Skeletal muscle tissue (tissue), 4 donors: ENCODE measurements around the gene ATXN1. TPM values are rescaled to one million over a fixed set of nuclear protein-coding genes. Genes with fewer than 3 reads are reported as not detected.

Experiments
- H3K27ac ChIP-seq: one replicate; pipeline ENCODE4 v1.7.0; 2013; ENCODE audit warnings: mild to moderate bottlenecking, low read depth, low read length, inconsistent platforms
- H3K27me3 ChIP-seq, 3 donors: one replicate each; pipeline ENCODE4 v1.7.0; 2013; ENCODE audit warnings: low read length in 3 of 3; ENCODE audit not compliant: control insufficient read depth in 3 of 3, insufficient read depth in 3 of 3
- H3K36me3 ChIP-seq, 3 donors: one replicate each; pipeline ENCODE4 v1.7.0; 2013; ENCODE audit warnings: low read length in 3 of 3; ENCODE audit not compliant: control insufficient read depth in 3 of 3, insufficient read depth in 3 of 3
- H3K4me1 ChIP-seq, 3 donors: one replicate each; pipeline ENCODE4 v1.7.0; 2013; ENCODE audit warnings: low read length in 3 of 3, mild to moderate bottlenecking in 3 of 3; ENCODE audit not compliant: control insufficient read depth in 3 of 3, insufficient read depth in 3 of 3
- H3K4me3 ChIP-seq, 3 donors: one replicate each; pipeline ENCODE4 v1.7.0; 2013; ENCODE audit warnings: low read length in 3 of 3
- H3K9ac ChIP-seq, 3 donors: one replicate each; pipeline ENCODE4 v1.7.0; 2013; ENCODE audit warnings: low read length in 3 of 3, mild to moderate bottlenecking in 3 of 3, moderate library complexity in 2 of 3, low read depth in 1 of 3
- H3K9me3 ChIP-seq, 3 donors: one replicate each; pipeline ENCODE4 v1.7.0; 2013; ENCODE audit warnings: low read length in 3 of 3; ENCODE audit not compliant: control insufficient read depth in 3 of 3
- total RNA-seq: library from RNA; depleted of rRNA; stranded (reverse); fragments of >200 nt; gene quantifications from one replicate; pipeline ENCODE4 v1.2.3, GENCODE V29; 2014
- donor health status: Osteomylitis.

ATXN1 gene
- total RNA-seq, 1 donor from 2014 or later, result 30.8 TPM

GRCh38 chr6:16327777-16328325, 433.4 kb downstream of the ATXN1 start:
- Histone ChIP-seq H3K9ac (no peak overlapping the region), H3K27me3 (no peaks in the 10 kb centered on the region), H3K9me3 (no peaks in the 10 kb centered on the region), H3K27ac (no peak overlapping the region), H3K36me3 (peaks cover 11 to 17% (median 16%) of the 10 kb centered on the region in 3 donors), H3K4me3 (no peak overlapping the region), H3K4me1 (peaks cover 14 to 39% (median 26%) of the 10 kb centered on the region in 3 donors)

GRCh38 chr6:16326971-16327776, 434.1 kb downstream of the ATXN1 start:
- Histone ChIP-seq H3K27me3 (no peaks in the 10 kb centered on the region), H3K4me1 (peaks cover 20 to 40% (median 28%) of the 10 kb centered on the region in 3 donors), H3K9me3 (no peaks in the 10 kb centered on the region), H3K4me3 (no peak overlapping the region), H3K27ac (no peak overlapping the region), H3K9ac (no peak overlapping the region), H3K36me3 (peaks cover 11 to 17% (median 16%) of the 10 kb centered on the region in 3 donors)

GRCh38 chr6:16326531-16326930, 434.7 kb downstream of the ATXN1 start:
- H3K4me3 ChIP-seq, result no peak overlapping the region
- H3K4me1 ChIP-seq, result peaks cover 21 to 41% (median 29%) of the 10 kb centered on the region in 3 donors
- H3K9me3 ChIP-seq, result no peaks in the 10 kb centered on the region
- no peak overlapping the region for H3K9ac ChIP-seq
- H3K27me3 ChIP-seq, result no peaks in the 10 kb centered on the region
- peaks cover 11 to 17% (median 16%) of the 10 kb centered on the region in 3 donors for H3K36me3 ChIP-seq
- no peak overlapping the region for H3K27ac ChIP-seq

GRCh38 chr6:16324606-16325225, 436.5 kb downstream of the ATXN1 start:
- H3K36me3 ChIP-seq, result peaks cover 11 to 17% (median 16%) of the 10 kb centered on the region in 3 donors
- H3K9ac ChIP-seq, result no peak overlapping the region
- H3K27me3 ChIP-seq, result no peaks in the 10 kb centered on the region
- H3K27ac ChIP-seq, result peak overlapping the region; percentile 99
- no peak overlapping the region for H3K4me3 ChIP-seq
- H3K9me3 ChIP-seq, result no peaks in the 10 kb centered on the region
- H3K4me1 ChIP-seq, result peaks cover 37 to 52% (median 46%) of the 10 kb centered on the region in 3 donors

GRCh38 chr6:16324184-16324583, 437.1 kb downstream of the ATXN1 start:
- H3K4me1 ChIP-seq, result peaks cover 43 to 56% (median 51%) of the 10 kb centered on the region in 3 donors
- no peaks in the 10 kb centered on the region for H3K27me3 ChIP-seq
- H3K9me3 ChIP-seq, result no peaks in the 10 kb centered on the region
- H3K36me3 ChIP-seq, result peaks cover 11 to 17% (median 16%) of the 10 kb centered on the region in 3 donors
- no peak overlapping the region for H3K9ac ChIP-seq
- no peak overlapping the region for H3K4me3 ChIP-seq
- peak overlapping the region; percentile 99 for H3K27ac ChIP-seq

- Histone ChIP-seq H3K9me3 (no peaks in the 10 kb centered on the region), H3K9ac (peak overlapping the region; percentile 52 to 93 (median 83)), H3K36me3 (peaks cover 11 to 16% (median 16%) of the 10 kb centered on the region in 3 donors), H3K4me3 (peak overlapping the region in 1 of 3 donors; percentile 45), H3K27me3 (no peaks in the 10 kb centered on the region), H3K27ac (peak overlapping the region; percentile 99), H3K4me1 (peaks cover 44 to 65% (median 63%) of the 10 kb centered on the region in 3 donors)
These were observed 438.5 kb downstream of the ATXN1 start for GRCh38 chr6:16322666-16323312.

- H3K4me1 ChIP-seq, result peaks cover 49 to 71% (median 68%) of the 10 kb centered on the region in 3 donors
- H3K36me3 ChIP-seq, result peaks cover 7 to 11% (median 10%) of the 10 kb centered on the region in 3 donors
- peak overlapping the region in 2 of 3 donors; percentile 92 to 93 for H3K9ac ChIP-seq
- no peak overlapping the region for H3K4me3 ChIP-seq
- H3K27me3 ChIP-seq, result no peaks in the 10 kb centered on the region
- peak overlapping the region; percentile 99 for H3K27ac ChIP-seq
- no peaks in the 10 kb centered on the region for H3K9me3 ChIP-seq
These were observed 439.4 kb downstream of the ATXN1 start for GRCh38 chr6:16321826-16322225.

GRCh38 chr6:16321341-16321710, 439.9 kb downstream of the ATXN1 start:
- peaks cover 50 to 72% (median 70%) of the 10 kb centered on the region in 3 donors for H3K4me1 ChIP-seq
- H3K4me3 ChIP-seq, result peak overlapping the region in 2 of 3 donors; percentile 72 to 80
- no peaks in the 10 kb centered on the region for H3K27me3 ChIP-seq
- H3K9ac ChIP-seq, result peak overlapping the region; percentile 86 to 93 (median 92)
- peak overlapping the region; percentile 99 for H3K27ac ChIP-seq
- H3K9me3 ChIP-seq, result no peaks in the 10 kb centered on the region
- peaks cover 2 to 6% (median 5%) of the 10 kb centered on the region in 3 donors for H3K36me3 ChIP-seq

- peaks cover 0 to 2% (median 0%) of the 10 kb centered on the region in 3 donors for H3K36me3 ChIP-seq
- peak overlapping the region; percentile 99 for H3K27ac ChIP-seq
- H3K4me3 ChIP-seq, result peak overlapping the region; percentile 72 to 80 (median 76)
- no peaks in the 10 kb centered on the region for H3K9me3 ChIP-seq
- peak overlapping the region; percentile 86 to 93 (median 92) for H3K9ac ChIP-seq
- H3K27me3 ChIP-seq, result no peaks in the 10 kb centered on the region
- peaks cover 50 to 72% (median 70%) of the 10 kb centered on the region in 3 donors for H3K4me1 ChIP-seq
These were observed 440.5 kb downstream of the ATXN1 start for GRCh38 chr6:16320533-16321340.
